Suprapubic skin (tissue), 4 donors: Measurements from ENCODE around the gene CTSL. TPM values are rescaled to one million over a fixed set of nuclear protein-coding genes. Genes with fewer than 3 reads are reported as not detected.

Experiments
- DNase-seq, 2 donors: peaks; one replicate each; pipeline ENCODE4 v3.0.0-alpha.2; 2019; ENCODE audit warnings: low spot score in 2 of 2
- H3K27ac ChIP-seq: fragments of 200-600 bp; sonication (generic); one replicate; pipeline ENCODE4 v1.5.1; 2019
- H3K27me3 ChIP-seq: fragments of 200-600 bp; sonication (generic); one replicate; pipeline ENCODE4 v1.5.1; 2019
- H3K36me3 ChIP-seq: fragments of 200-600 bp; sonication (generic); one replicate; pipeline ENCODE4 v1.5.1; 2019
- H3K4me1 ChIP-seq: fragments of 200-600 bp; sonication (generic); one replicate; pipeline ENCODE4 v1.5.1; 2019
- H3K4me3 ChIP-seq: fragments of 200-600 bp; sonication (generic); one replicate; pipeline ENCODE4 v1.5.1; 2019; ENCODE audit warnings: mild to moderate bottlenecking
- H3K9me3 ChIP-seq: fragments of 200-600 bp; sonication (generic); one replicate; pipeline ENCODE4 v1.5.1; 2019
- EP300 ChIP-seq: sonication (generic); formaldehyde crosslinking; IDR thresholded peaks from one replicate; pipeline ENCODE4 v1.6.1; 2017; ENCODE audit warnings: antibody characterized with exemption
- POLR2A ChIP-seq, 2 donors: fragments of 450-650 bp; IDR thresholded peaks; one replicate each; pipeline ENCODE4 v1.6.1; 2017; ENCODE audit warnings: antibody characterized with exemption in 2 of 2, mild to moderate bottlenecking in 2 of 2, moderate library complexity in 2 of 2
- POLR2AphosphoS5 ChIP-seq, 3 donors: sonication (generic); formaldehyde crosslinking; IDR thresholded peaks; one replicate each; pipeline ENCODE4 v1.6.1; 2017; ENCODE audit warnings: antibody characterized with exemption in 3 of 3
- WGBS: methylation state at CpG from one replicate; pipeline ENCODE4 v1.1.5; 2018; 5-methylcytosine and 5-hydroxymethylcytosine counted together
- total RNA-seq, 4 donors: library from RNA; depleted of rRNA; stranded (reverse); fragments of >200 nt; gene quantifications; one replicate each; pipeline ENCODE4 v1.1.0, GENCODE V29; 2016
- TF ChIP-seq, protein P1 (sequence below), 2 donors: fragments of 200-600 bp in 1 of 2; fragments of 450-650 bp in 1 of 2; sonication (generic) in 1 of 2; IDR thresholded peaks; one replicate each; pipeline ENCODE4 v1.5.1; 2016 to 2019; ENCODE audit warnings: antibody characterized with exemption in 2 of 2, mild to moderate bottlenecking in 1 of 2, moderate library complexity in 1 of 2

CTSL gene
- total RNA-seq, 4 donors from 2014 or later: 24.6 to 36.8 (median 27.8) TPM

DNA sequence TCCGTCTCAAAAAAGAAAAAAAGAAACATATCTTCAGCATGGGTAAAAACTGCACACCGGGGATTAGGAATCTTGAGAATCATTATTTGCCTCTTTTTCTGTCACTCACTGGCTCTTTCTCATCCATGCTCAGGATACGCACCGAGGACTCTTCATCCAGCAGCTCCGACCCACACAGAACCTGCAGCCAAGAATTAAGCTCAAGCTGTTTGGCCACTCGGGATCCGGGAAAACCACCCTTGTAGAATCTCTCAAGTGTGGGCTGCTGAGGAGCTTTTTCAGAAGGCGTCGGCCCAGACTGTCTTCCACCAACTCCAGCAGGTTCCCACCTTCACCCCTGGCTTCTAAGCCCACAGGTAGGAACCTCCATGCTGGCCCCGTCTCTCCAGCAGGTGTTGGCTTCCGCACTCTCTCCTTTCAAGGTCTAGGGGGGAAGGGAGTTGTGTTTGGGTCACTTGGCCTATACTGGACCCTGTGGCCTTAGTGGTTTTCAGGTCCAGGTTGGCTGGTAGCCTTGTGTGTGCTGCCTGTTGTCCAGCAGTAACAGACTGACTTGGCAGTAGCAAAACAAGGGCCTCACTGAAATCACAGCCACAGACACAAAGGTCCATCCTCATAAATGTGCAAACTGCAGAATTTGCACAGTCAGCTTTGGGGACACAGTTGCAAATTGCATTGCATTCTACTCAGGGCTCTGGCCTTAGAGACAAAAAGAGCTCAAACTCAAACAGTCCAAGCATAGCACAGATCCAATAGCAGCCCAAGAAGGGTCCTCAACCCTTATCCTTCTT, 44.5 kb upstream of the CTSL start:
- Histone ChIP-seq H3K4me1 (peaks cover 8% of the 10 kb centered on the region), H3K27me3 (no peaks in the 10 kb centered on the region), H3K36me3 (peaks cover 6% of the 10 kb centered on the region), H3K9me3 (no peaks in the 10 kb centered on the region), H3K27ac (no peak overlapping the region), H3K4me3 (no peak overlapping the region)
- no peak for DNase-seq
- no peak for TF ChIP-seq EP300
- 90% methylated on average over 10 of the region's 11 CpGs for WGBS

DNA sequence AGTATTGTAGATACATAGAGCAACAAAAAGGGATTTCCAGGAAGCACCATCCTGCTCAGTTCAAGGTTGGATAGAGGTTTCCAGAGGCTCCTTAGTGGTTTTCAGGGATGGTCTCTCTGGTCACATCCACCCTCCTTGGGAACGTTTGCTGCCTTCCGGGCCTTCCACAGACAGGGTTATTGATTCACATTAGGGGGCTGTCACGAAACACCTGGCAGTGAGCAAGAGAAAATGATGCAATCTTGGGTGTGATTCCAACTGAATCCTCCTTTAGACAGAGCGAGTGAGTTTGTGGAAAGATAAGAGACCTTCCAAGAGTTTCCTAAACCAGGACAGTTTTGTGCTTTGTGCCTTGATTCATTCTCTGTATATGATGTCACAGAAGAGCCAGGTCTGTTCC, 43.8 kb upstream of the CTSL start:
- peaks cover 8% of the 10 kb centered on the region for H3K4me1 ChIP-seq
- no peak for DNase-seq
- TF ChIP-seq EP300 (no peak), POLR2AphosphoS5 (IDR thresholded peaks at IDR 0.05) (no peak), POLR2A (IDR thresholded peaks at IDR 0.05) (no peak)
- TF ChIP-seq, protein P1, sequence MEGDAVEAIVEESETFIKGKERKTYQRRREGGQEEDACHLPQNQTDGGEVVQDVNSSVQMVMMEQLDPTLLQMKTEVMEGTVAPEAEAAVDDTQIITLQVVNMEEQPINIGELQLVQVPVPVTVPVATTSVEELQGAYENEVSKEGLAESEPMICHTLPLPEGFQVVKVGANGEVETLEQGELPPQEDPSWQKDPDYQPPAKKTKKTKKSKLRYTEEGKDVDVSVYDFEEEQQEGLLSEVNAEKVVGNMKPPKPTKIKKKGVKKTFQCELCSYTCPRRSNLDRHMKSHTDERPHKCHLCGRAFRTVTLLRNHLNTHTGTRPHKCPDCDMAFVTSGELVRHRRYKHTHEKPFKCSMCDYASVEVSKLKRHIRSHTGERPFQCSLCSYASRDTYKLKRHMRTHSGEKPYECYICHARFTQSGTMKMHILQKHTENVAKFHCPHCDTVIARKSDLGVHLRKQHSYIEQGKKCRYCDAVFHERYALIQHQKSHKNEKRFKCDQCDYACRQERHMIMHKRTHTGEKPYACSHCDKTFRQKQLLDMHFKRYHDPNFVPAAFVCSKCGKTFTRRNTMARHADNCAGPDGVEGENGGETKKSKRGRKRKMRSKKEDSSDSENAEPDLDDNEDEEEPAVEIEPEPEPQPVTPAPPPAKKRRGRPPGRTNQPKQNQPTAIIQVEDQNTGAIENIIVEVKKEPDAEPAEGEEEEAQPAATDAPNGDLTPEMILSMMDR (IDR thresholded peaks at IDR 0.05): no peak
- no peaks in the 10 kb centered on the region for H3K9me3 ChIP-seq
- 41% methylated on average over 2 of the region's 4 CpGs for WGBS
- H3K36me3 ChIP-seq: peaks cover 6% of the 10 kb centered on the region
- H3K27ac ChIP-seq: no peak overlapping the region
- H3K4me3 ChIP-seq: no peak overlapping the region
- H3K27me3 ChIP-seq: no peaks in the 10 kb centered on the region

DNA sequence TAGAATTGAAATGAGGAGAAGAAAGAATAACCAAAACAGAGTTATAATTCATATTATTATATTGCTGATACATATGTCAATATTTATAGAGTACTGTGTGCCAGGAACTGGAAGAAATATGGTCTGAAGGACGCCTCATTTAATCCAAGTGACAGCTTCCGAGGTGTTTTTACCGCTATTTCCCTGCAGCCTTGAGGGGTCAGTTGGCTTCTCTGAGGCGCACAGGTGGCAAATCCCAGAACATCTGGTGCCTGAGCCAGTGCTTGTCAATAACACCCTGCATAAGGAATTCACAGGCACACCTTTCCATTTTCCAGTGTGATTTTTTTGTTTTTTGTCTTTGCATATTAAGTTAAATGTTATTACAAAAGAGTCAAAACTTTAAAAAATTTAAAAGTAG, 43.3 kb upstream of the CTSL start:
- H3K27me3 ChIP-seq: no peaks in the 10 kb centered on the region
- H3K9me3 ChIP-seq: no peaks in the 10 kb centered on the region
- H3K4me1 ChIP-seq: peaks cover 8% of the 10 kb centered on the region
- no peak overlapping the region for H3K27ac ChIP-seq
- H3K4me3 ChIP-seq: no peak overlapping the region
- H3K36me3 ChIP-seq: peaks cover 6% of the 10 kb centered on the region
- 83% methylated on average over 4 of the region's 4 CpGs for WGBS
- DNase-seq: no peak
- TF ChIP-seq POLR2A (IDR thresholded peaks at IDR 0.05) (no peak), POLR2AphosphoS5 (IDR thresholded peaks at IDR 0.05) (no peak), EP300 (no peak)
- TF ChIP-seq, protein P1 (IDR thresholded peaks at IDR 0.05): no peak

DNA sequence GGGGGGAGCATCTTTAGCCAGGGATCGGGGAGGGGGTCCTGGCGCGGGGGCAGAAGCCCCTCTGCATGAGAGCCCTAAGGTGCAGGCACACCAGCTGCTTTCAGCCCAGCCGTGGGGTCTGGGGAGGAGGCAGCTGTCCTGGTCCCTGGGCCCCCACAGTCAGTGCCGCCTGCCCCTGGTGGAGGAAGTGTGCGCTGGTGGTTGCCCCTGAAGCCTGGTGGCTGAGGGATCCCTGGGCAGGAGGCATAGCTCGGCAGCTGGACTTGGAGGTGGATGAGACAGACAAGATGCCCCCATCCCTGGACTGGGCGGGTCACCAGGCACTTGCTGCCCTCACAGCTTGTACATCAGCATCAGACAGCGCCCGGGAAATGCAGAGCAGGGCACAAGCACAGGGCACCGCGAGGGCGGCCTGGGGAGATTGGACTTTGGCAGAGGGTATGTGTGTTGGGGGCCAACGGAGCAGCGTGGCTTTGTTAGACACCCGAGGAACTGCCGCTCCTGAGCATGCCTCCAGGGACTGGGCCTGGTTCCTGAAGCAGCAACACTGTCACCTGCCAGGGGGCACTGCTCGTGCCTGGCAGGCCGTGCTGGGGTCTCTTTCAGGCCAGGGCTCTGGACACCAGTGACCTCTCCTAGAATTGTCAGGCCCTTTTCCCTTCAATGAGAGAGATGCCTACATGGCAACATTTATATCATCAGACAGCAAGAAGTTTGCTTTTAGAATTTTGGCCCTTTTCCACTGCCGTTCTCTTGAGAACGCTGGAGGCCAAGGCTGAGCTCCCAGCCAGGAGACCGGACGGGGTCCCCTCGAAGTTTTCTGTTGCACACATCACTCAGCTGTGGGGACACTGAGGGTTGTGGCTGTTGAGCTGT, 41.9 kb upstream of the CTSL start:
- TF ChIP-seq POLR2A (IDR thresholded peaks at IDR 0.05) (no peak), POLR2AphosphoS5 (IDR thresholded peaks at IDR 0.05) (no peak), EP300 (no peak)
- TF ChIP-seq, protein P1 (IDR thresholded peaks at IDR 0.05): no peak
- Histone ChIP-seq H3K9me3 (no peaks in the 10 kb centered on the region), H3K4me1 (peaks cover 8% of the 10 kb centered on the region), H3K27ac (no peak overlapping the region), H3K36me3 (peaks cover 6% of the 10 kb centered on the region), H3K4me3 (no peak overlapping the region), H3K27me3 (no peaks in the 10 kb centered on the region)
- WGBS: 60% methylated on average over 2 of the region's 24 CpGs
- DNase-seq: peak in 1 of 2 donors; percentile 52

DNA sequence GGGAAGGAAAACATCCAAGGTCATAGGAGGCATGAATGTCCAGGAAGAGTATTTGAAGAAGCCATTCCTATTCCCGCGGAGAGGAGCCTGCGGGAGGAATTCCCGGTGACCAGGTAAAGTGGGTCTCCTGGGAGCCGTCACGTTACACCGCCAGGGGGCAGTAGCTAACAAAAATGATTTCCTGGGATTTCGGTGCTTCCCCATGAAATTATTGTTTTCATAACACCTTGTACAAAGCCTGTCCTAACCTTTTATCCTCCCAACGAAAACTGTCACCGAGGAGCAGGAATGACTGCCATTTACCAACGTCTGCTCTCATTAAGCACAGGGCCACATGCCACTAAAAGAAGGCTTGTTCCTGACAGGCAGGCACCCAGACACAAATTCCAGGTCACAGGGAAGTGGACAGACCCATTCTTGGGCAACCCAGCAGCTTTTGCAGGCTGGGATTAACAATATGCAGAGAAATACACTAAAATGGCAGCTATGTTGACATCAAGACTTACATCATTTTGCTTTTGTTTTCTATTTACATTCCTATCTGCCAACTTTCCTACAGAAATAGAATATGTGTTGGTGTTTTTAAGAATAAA, 41.2 kb upstream of the CTSL start:
- Histone ChIP-seq H3K36me3 (peaks cover 6% of the 10 kb centered on the region), H3K27ac (no peak overlapping the region), H3K27me3 (no peaks in the 10 kb centered on the region), H3K4me3 (no peak overlapping the region), H3K9me3 (no peaks in the 10 kb centered on the region), H3K4me1 (peaks cover 8% of the 10 kb centered on the region)
- peak in 1 of 2 donors; percentile 67 for DNase-seq
- TF ChIP-seq, protein P1 (IDR thresholded peaks at IDR 0.05): peak; percentile 65 to 69
- TF ChIP-seq POLR2AphosphoS5 (IDR thresholded peaks at IDR 0.05): no peak
- 38% methylated on average over 11 of the region's 11 CpGs for WGBS
